ENCODE results near the gene SCG3. TPM values are rescaled to one million over a fixed set of nuclear protein-coding genes. Genes with fewer than 3 reads are reported as not detected.

Gene SCG3
- 1 to 10 TPM in 1 of 2 donors, under 1 TPM in 1; 0.23 to 2.0 TPM for total RNA-seq

GRCh38 chr15:51681303-51681963, at the start of gene SCG3:
Gene SCG3 (plus strand): TSS chr15:51681503. CDS start chr15:51681756, 253 bp downstream.
- TF ChIP-seq POLR2A (IDR thresholded peaks at IDR 0.05) (no peak), POLR2AphosphoS5 (IDR thresholded peaks at IDR 0.05) (no peak), CTCF (IDR thresholded peaks at IDR 0.05) (no peak)
- Histone ChIP-seq H3K27me3 (replicated peaks; ENCODE audit: insufficient read depth) (peaks cover 2% of the 10 kb centered on the region), H3K4me3 (no peak within 1 kb of the TSS), H3K36me3 (no peaks in the 10 kb centered on the region), H3K4me1 (replicated peaks) (no peaks in the 10 kb centered on the region), H3K27ac (no peak within 1 kb of the TSS), H3K9me3 (no peaks in the 10 kb centered on the region)
- WGBS, result 4% methylated on average over 38 of the region's 38 CpGs
- peak; percentile 50 for DNase-seq (ENCODE audit: low spot score)
- intact Hi-C loops (cut with DNase I), result no loop called here

DNA sequence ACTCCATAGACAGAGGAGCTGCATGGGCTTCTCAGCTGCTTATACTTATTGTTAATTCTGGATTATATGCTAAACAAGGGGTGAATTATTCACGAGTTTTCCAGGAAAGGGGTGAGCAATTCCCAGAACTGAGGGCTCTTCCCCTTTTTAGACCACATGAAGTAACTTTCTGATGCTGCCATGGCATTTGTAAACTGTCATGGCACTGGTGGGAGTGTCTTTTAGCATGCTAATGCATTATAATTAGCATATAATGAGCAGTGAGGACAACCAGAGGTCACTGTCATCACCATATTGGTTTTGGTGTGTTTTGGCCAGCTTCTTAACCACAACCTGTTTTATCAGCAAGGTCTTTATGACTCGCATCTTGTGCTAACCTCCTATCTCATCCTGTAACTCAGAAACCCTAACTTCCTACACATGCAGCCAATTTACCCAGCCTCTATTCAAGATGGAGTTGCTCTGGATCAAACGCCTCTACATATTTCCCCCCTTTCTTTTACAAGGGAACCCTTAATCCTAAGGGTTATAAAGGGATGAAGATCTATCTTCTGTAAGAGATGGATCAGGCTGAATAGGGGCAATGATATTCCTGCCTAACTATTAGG, 46.6 kb upstream of the SCG3 start:
- WGBS, result 65% methylated on average over 3 of the region's 3 CpGs
- no peaks in the 10 kb centered on the region for H3K9me3 ChIP-seq
- TF ChIP-seq POLR2AphosphoS5 (IDR thresholded peaks at IDR 0.05), result no peak
- TF ChIP-seq POLR2A (IDR thresholded peaks at IDR 0.05), result no peak
- TF ChIP-seq CTCF (IDR thresholded peaks at IDR 0.05), result no peak
- no peak overlapping the region for H3K27ac ChIP-seq
- H3K4me3 ChIP-seq, result no peak overlapping the region
- DNase-seq (ENCODE audit: low spot score), result no peak
- H3K27me3 ChIP-seq (replicated peaks; ENCODE audit: insufficient read depth), result no peaks in the 10 kb centered on the region
- intact Hi-C loops (cut with DNase I), result no loop called here
- H3K4me1 ChIP-seq (replicated peaks), result no peaks in the 10 kb centered on the region
- no peaks in the 10 kb centered on the region for H3K36me3 ChIP-seq

- 23% methylated on average over 4 of the region's 4 CpGs for WGBS
Measured at GRCh38 chr15:51641490-51642130, 39.7 kb upstream of the SCG3 start.

DNA sequence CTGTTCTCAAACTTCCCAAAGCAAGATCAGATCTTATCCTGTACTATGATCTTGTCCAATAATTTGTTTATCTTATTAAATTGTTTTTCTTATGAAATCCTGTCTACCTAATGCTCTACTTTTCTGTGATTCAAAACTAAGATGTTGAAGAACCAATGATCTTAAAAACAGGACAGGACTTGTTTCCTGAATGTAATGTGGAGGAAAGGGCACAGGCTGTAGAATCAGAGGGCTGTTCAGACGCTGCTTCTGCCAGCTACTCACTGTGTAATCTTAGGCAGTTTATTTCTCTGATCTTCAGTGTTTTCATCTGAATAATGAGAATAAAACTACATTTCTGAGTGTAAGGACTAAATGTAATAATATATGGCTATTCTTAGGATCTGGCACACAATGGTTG, 38.6 kb upstream of the SCG3 start:
- no peak for TF ChIP-seq POLR2A (IDR thresholded peaks at IDR 0.05)
- TF ChIP-seq POLR2AphosphoS5 (IDR thresholded peaks at IDR 0.05), result no peak
- no peak for TF ChIP-seq CTCF (IDR thresholded peaks at IDR 0.05)
- WGBS, result 23% methylated on average over 1 of the region's 1 CpG
- no peak for DNase-seq (ENCODE audit: low spot score)
- Histone ChIP-seq H3K27me3 (replicated peaks; ENCODE audit: insufficient read depth) (no peaks in the 10 kb centered on the region), H3K4me3 (no peak overlapping the region), H3K27ac (no peak overlapping the region), H3K9me3 (no peaks in the 10 kb centered on the region), H3K4me1 (replicated peaks) (no peaks in the 10 kb centered on the region), H3K36me3 (no peaks in the 10 kb centered on the region)
- intact Hi-C loops (cut with DNase I), result no loop called here

More at GRCh38 chr15:51641490-51642130, 39.7 kb upstream of the SCG3 start:
- Histone ChIP-seq H3K27ac (no peak overlapping the region), H3K9me3 (no peaks in the 10 kb centered on the region), H3K36me3 (no peaks in the 10 kb centered on the region), H3K4me3 (no peak overlapping the region), H3K4me1 (replicated peaks) (no peaks in the 10 kb centered on the region), H3K27me3 (replicated peaks; ENCODE audit: insufficient read depth) (no peaks in the 10 kb centered on the region)
- no peak for TF ChIP-seq POLR2A (IDR thresholded peaks at IDR 0.05)
- no peak for TF ChIP-seq POLR2AphosphoS5 (IDR thresholded peaks at IDR 0.05)
- TF ChIP-seq CTCF (IDR thresholded peaks at IDR 0.05), result no peak
- intact Hi-C loops (cut with DNase I), result no loop called here
- no peak for DNase-seq (ENCODE audit: low spot score)
